Activated CD4-positive, alpha-beta T cell treated with anti-CD3 and anti-CD28 coated beads, Interleukin-2, amount 50 U/mL, for 4 hours (primary cell): ENCODE measurements around the gene TVP23A.

ENCODE experiments used
- DNase-seq, 2 experiments: peaks; one replicate each; pipeline ENCODE4 v3.0.0-alpha.2; 2020

The TVP23A gene

DNA sequence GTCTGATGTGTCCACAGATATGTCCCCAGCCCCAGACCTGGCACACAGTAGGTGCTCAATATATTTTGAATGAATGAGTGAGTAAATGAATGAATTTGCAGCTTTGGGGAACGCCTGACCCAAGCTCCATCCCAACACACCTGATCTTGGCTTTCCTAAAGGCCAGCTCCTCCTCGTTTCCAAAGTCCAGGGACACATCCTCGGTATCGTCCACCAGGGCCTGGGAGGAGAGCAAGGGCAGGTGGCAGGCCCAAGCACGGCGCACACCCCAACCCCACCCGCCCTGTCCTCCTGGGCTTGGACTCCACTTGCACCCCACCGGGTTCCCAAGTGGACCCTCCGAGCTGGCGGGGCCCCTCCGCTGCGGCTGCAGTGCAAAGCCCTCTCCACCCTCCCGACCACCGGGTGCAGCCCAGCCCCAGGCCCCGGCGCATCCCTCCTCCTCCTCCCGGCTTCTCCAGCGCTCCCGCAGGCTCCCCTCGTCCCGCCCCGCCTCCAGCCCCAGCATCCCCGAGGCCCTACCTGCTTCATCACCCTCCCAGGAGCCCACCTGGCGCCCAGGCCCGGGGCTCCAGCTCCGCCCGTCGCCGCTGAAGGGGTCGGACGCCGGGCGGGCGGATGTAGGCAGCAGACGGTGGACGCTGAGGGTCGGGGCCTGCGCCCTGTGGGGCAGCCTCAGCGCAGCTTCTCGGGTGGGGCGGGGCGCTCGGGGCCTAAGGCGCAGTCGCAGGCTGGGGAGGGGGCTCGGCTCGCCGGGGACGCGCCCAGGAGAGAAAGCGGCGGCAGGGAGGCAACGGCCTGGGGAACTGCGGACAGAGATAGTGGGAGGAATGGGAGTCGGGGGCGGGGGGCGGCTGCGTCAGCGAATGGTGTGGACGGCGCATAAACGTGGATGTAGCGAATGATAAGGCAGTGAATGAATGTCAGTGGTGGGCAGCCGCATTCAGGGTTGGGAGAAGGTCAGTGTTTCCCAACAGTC lies at the start of gene TVP23A:
Gene TVP23A (minus strand): TSS at position 832 of the 979 bp plus-strand sequence. CDS start 301 bp downstream, at position 531.
- DNase-seq = no peak

GRCh38 chr16:10868104-10868595 lies 49.6 kb upstream of the TVP23A start:
- no peak for DNase-seq

DNA sequence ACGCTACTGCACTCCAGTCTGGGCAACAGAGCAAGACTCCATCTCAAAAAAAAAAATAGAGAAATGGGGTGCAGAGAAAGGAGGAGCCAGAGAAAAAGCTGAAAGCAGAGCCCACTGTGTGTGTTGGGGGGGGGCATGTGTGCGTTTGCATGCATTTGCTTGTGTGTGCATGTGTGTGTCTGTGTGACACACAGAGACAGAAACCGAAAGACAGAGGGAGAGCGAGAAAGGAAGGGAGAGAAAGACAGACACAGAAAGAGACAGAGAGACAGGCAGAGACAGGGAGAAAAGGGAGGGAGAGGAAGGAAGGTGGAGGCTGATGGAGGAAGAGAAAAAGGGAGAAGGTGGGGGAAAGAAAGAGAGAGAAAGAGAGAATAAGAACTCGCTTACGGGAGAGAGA lies 48.6 kb upstream of the TVP23A start:
- DNase-seq = no peak

DNA sequence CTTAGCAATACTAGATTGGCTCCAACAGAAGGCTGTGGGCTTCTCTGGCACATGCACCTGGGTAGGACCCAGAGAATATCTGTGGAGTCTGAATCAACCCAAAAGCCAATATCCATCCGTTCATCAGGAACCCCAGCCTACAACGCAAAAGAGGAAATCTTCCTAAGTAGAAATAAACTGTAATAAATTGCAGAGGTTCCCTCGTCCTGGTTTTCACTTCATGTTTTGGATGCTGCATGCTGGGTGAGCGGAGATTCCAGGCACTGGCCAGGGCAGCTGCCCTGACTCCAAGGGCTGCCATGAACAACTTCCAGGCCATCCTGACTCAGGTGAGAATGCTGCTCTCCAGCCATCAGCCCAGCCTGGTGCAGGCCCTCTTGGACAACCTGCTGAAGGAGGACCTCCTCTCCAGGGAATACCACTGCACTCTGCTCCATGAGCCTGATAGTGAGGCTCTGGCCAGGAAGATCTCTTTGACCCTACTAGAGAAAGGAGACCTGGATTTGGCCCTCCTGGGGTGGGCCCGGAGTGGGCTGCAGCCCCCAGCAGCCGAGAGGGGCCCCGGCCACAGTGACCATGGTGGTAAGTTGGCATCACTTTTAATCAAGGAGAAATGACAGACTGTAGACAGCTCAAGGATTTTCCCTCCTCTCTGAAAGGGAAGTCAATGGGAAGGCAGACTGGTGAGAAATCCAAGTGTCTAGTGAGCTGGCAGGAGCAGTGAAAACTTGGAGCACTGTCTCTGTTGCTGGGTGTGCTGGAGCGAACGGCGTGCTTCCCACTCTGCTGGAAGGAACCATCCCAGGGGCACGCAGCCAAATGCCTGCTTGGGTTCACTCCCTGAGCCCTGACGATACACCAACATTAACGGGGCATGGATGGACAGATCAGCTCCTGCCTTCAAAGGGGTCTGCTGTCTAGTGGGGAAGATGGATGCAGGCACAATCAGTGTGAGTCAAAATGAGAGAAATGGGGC lies 47.7 kb upstream of the TVP23A start:
- DNase-seq = no peak

- DNase-seq = no peak
These were observed 43.8 kb upstream of the TVP23A start for GRCh38 chr16:10862438-10862837.

GRCh38 chr16:10859658-10860057 lies 41.1 kb upstream of the TVP23A start:
- DNase-seq = no peak

DNA sequence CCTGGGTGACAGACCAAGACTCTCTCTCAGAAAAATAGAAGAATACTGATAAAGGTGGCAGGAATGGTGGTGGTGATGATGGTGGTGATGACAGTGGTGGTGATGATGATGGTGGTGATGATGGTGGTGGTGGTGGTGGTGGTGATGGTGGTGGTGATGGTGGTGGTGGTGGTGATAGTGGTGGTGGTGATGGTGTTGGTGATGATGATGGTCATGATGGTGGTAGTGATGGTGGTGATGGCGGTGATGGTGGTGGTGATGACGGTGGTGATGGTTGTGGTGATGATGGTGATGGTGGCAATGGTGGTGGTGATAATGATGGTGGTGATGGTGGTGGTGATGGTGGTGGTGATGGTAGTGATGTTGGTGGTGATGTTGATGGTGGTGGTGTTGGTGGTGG lies 40.4 kb upstream of the TVP23A start:
- no peak for DNase-seq

GRCh38 chr16:10858203-10858602 lies 39.6 kb upstream of the TVP23A start:
- DNase-seq = no peak

DNA sequence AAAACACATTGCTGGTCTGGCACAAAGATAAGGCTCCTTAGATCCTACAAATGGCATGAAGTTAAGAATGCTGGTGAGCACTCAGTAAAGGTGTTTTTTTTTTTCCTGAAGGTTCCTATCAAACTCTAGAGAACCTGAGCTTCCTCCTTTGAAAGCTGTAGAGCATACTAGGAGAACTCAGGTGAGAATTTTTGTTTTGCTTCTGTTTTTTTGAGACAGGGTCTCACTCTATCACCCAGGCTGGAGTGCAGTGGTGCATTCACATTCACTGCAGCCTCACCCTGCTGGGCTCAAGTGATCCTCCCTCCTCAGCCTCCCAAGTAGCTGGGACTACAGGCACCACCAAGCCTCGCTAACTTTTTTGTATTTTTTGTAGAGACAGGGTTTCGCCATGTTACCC lies 37.4 kb upstream of the TVP23A start:
- DNase-seq = no peak

DNA sequence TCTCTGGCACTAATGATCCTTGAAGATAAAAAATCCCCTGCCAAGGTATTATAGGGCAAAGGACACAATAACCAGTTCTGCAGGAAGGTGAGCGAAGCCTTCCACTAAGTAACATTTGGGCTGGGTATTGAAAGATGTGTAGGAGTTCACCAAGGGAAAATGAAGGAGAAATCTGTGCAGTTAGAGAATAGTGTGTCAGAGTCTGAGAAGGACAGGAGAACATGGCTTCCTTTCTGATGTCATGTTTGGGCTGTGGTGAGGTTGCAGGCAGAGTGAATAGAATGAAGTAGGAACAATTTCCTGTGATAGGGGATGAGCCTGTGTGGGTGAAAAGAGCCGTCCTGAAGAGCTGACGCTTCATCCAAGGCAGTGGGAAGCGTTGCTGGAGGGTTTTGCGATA lies 34.4 kb upstream of the TVP23A start:
- no peak for DNase-seq

GRCh38 chr16:10852286-10852685 lies 33.7 kb upstream of the TVP23A start:
- DNase-seq = no peak

DNA sequence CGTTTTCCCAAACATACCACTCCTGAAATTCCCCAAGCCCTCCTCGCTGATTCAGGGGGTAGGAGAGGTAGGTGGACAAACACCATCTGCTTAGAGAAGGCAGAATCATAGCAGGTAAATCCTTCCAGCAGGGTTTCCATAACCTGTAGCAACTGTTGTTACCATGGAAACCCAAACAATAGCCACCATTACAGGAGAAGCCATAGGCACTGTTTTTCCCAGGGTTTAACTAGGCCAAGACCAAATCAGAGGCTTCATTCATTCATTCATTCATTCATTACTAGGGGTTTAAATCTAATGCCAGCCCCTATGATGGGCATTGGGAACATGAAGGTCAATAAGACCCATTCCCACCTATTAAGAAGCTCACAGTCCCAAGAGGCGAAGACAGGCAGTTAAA lies 32.9 kb upstream of the TVP23A start:
- no peak for DNase-seq

GRCh38 chr16:10850478-10850850 lies 31.9 kb upstream of the TVP23A start:
- no peak for DNase-seq

- DNase-seq = no peak
These were observed 31.3 kb upstream of the TVP23A start for GRCh38 chr16:10849736-10850477.

- DNase-seq = no peak
These were observed 28.6 kb upstream of the TVP23A start for GRCh38 chr16:10847176-10847575.

DNA sequence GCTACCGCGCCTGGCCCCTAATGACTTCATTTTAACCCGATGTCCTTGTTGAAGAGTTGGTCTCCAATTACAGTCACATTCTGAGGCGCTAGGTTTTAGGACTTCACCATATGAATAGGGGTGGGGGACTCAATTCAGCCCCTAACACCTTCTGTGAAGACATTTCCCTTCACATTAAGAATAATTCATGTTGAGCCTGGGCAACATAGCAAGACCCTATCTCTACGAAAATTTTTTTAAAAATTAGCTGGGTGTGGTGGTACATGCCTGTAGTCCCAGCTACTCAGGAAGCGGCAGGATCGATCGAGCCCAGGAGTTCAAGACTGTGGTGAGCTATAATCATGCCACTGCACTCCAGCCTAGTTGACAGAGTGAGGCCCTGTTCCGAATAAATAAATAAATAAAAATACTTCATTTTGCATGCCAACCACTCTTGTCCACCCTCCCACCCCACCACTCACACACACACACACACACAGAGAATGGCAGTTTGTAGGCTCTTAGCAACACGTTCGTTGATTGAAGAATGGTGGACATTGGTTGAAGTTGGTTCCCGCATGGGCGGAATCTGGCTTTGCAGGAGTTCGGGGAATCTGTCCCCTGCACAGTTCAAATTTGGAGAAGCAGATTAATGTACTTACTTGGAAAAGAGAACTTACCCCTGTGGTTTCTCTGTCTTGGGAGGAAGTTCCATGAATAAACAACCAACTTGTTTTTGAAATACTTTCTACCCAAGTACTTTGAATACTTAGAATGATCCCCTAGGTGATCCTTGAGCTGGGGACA lies 27.8 kb upstream of the TVP23A start:
- no peak for DNase-seq

- no peak for DNase-seq
These were observed 22.1 kb upstream of the TVP23A start for GRCh38 chr16:10840703-10841102.

- DNase-seq = no peak
These were observed 20.7 kb upstream of the TVP23A start for GRCh38 chr16:10839279-10839666.

DNA sequence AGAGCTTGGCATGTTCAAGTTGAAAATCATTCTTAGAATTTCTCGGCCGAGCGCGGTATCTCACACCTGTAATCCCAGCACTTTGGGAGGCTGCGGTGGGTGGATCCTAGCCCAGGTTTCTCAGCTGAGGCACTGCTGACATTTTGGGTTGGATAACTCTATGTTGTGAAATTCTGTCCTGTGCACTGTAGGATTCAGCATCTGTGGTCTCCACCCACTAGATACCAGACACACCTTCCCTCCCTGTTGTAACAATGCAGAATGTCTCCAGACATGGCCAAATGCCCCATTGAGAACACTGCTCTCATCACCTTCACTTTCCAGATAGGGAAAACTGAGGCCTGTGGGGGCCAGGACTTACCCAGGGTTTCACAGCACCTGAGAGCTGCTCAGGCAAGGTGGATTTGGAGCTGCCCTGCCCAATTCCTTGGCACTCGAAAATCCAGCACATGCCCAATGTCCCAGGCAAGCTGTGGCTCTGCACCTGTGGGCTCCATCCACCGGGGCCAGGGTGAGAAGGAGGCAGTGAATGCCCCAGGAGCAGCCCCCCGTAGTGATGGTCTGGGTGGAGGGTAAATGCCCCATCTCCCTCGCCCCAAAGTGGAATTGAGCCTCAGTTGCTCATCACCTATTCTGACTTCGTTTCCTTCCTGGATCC lies 20.2 kb upstream of the TVP23A start:
- no peak for DNase-seq

DNA sequence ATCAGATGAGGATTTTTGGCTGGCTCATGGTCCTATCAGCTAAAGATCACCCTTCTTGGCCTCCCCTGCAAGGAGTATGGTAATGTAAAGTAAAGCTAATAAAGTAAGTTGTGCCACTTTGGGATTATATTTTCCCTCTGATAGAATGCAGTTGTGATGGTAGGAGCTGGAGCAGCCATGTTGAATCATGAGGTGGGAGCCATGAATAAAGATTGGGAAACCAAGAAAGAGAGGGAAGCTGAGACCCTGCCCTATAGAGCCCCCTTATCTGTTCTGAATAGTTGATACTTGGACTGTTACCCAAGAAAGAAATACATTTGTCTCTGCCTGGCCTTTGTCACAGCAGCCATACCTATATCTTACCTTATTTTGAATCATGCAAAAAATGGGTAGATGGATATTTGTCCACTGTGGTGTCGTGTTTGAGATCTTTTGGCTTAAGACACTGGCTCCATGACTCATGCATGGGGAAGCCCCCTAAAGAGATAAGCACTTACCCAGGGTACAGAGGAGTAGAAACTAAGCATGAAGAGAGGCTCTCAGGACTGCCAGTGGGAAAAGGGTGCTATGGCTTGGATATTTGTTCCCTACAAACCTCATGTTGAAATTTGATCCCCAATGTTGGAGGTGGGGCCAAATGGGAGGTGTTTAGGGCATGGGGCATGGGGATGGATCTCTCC lies 17.7 kb upstream of the TVP23A start:
- DNase-seq = no peak
